ENCODE results near the gene UBE2I.

Gene UBE2I

GRCh38 chr16:1309888-1310831, 724 bp downstream of the UBE2I start:
- FAIRE-seq = no peak
- no peak for DNase-seq (ENCODE audit: insufficient read length, low spot score)
- TF ChIP-seq POLR2A (IDR thresholded peaks at IDR 0.05; ENCODE audit: low read depth, low read length) = no peak

- TF ChIP-seq POLR2A (IDR thresholded peaks at IDR 0.05; ENCODE audit: low read depth, low read length) = no peak
- FAIRE-seq = no peak
- no peak for DNase-seq (ENCODE audit: insufficient read length, low spot score)
Measured at GRCh38 chr16:1310832-1311200, 1.4 kb downstream of the UBE2I start.

- FAIRE-seq = no peak
- no peak for TF ChIP-seq POLR2A (IDR thresholded peaks at IDR 0.05; ENCODE audit: low read depth, low read length)
- DNase-seq (ENCODE audit: insufficient read length, low spot score) = no peak
Measured at GRCh38 chr16:1311212-1311737, 1.8 kb downstream of the UBE2I start.

- no peak for DNase-seq (ENCODE audit: insufficient read length, low spot score)
- TF ChIP-seq POLR2A (IDR thresholded peaks at IDR 0.05; ENCODE audit: low read depth, low read length) = no peak
- FAIRE-seq = no peak
Measured at GRCh38 chr16:1311738-1312466, 2.5 kb downstream of the UBE2I start.

GRCh38 chr16:1312467-1312816, 3.0 kb downstream of the UBE2I start:
- no peak for FAIRE-seq

GRCh38 chr16:1312903-1313302, 3.5 kb downstream of the UBE2I start:
- no peak for DNase-seq (ENCODE audit: insufficient read length, low spot score)
- TF ChIP-seq POLR2A (IDR thresholded peaks at IDR 0.05; ENCODE audit: low read depth, low read length) = no peak
- FAIRE-seq = no peak

More at GRCh38 chr16:1312467-1312816, 3.0 kb downstream of the UBE2I start:
- DNase-seq (ENCODE audit: insufficient read length, low spot score) = no peak
- no peak for TF ChIP-seq POLR2A (IDR thresholded peaks at IDR 0.05; ENCODE audit: low read depth, low read length)

GRCh38 chr16:1313721-1314369, 4.4 kb downstream of the UBE2I start:
- DNase-seq (ENCODE audit: insufficient read length, low spot score) = no peak
- FAIRE-seq = no peak
- no peak for TF ChIP-seq POLR2A (IDR thresholded peaks at IDR 0.05; ENCODE audit: low read depth, low read length)

- no peak for FAIRE-seq
- DNase-seq (ENCODE audit: insufficient read length, low spot score) = no peak
- no peak for TF ChIP-seq POLR2A (IDR thresholded peaks at IDR 0.05; ENCODE audit: low read depth, low read length)
Measured at GRCh38 chr16:1314399-1315068, 5.1 kb downstream of the UBE2I start.

- no peak for DNase-seq (ENCODE audit: insufficient read length, low spot score)
- FAIRE-seq = no peak
Measured at GRCh38 chr16:1315081-1316032, 5.9 kb downstream of the UBE2I start.

GRCh38 chr16:1316033-1316405, 6.6 kb downstream of the UBE2I start:
- no peak for TF ChIP-seq POLR2A (IDR thresholded peaks at IDR 0.05; ENCODE audit: low read depth, low read length)
- DNase-seq (ENCODE audit: insufficient read length, low spot score) (no peak), FAIRE-seq (no peak)

More at GRCh38 chr16:1315081-1316032, 5.9 kb downstream of the UBE2I start:
- no peak for TF ChIP-seq POLR2A (IDR thresholded peaks at IDR 0.05; ENCODE audit: low read depth, low read length)

GRCh38 chr16:1317479-1318267, 8.2 kb downstream of the UBE2I start:
- no peak for TF ChIP-seq POLR2A (IDR thresholded peaks at IDR 0.05; ENCODE audit: low read depth, low read length)
- DNase-seq (ENCODE audit: insufficient read length, low spot score) (no peak), FAIRE-seq (no peak)

- no peak for TF ChIP-seq POLR2A (IDR thresholded peaks at IDR 0.05; ENCODE audit: low read depth, low read length)
- FAIRE-seq (no peak), DNase-seq (ENCODE audit: insufficient read length, low spot score) (no peak)
Measured at GRCh38 chr16:1318268-1318545, 8.8 kb downstream of the UBE2I start.
